PC-9 (cell line): ENCODE data around the gene DYSF. TPM values are rescaled to one million over a fixed set of nuclear protein-coding genes. Genes with fewer than 3 reads are reported as not detected.

Source experiments
- BruUV-seq: library from RNA; stranded (reverse); fragments of 400-500 nt; replicated peaks from 2 replicates; lab custom pipeline; 2021; lab: Mats Ljungman, UMichigan
- CTCF ChIA-PET: fragments of 300-600 bp; sonication (Branson Sonifier 250); formaldehyde crosslinking; loops from one replicate; lab custom pipeline; 2022; ENCODE audit warnings: antibody characterized with exemption; lab: Charles Lee
- POLR2A ChIA-PET: fragments of 300-600 bp; sonication (Branson Sonifier 250); formaldehyde crosslinking; loops from one replicate; lab custom pipeline; 2022; ENCODE audit warnings: antibody characterized with exemption; ENCODE audit not compliant: unreplicated experiment; lab: Charles Lee
- DNase-seq, 2 experiments: peaks; one replicate each; pipeline versions ENCODE4 v3.0.0 to v3.0.0-alpha.2; 2015 to 2022; ENCODE audit warnings: mixed read lengths in 1 of 2
- H2AFZ ChIP-seq: fragments of 200-600 bp; sonication (generic); 2 replicates; pipeline ENCODE4 v1.8.1; 2017; ENCODE audit warnings: antibody characterized with exemption
- H3F3A ChIP-seq: fragments of 200-600 bp; sonication (generic); 2 replicates; pipeline ENCODE4 v1.8.1; 2017; ENCODE audit warnings: antibody characterized with exemption, mild to moderate bottlenecking, low read depth; ENCODE audit not compliant: insufficient read depth
- H3K27ac ChIP-seq: fragments of 200-600 bp; sonication (generic); 2 replicates; pipeline ENCODE4 v1.6.1; 2016; ENCODE audit warnings: mixed run types
- H3K27me3 ChIP-seq: fragments of 200-600 bp; sonication (generic); 2 replicates; pipeline ENCODE4 v1.6.1; 2016; ENCODE audit warnings: low read depth, mixed run types; ENCODE audit not compliant: insufficient read depth
- H3K36me3 ChIP-seq: fragments of 200-600 bp; sonication (generic); 2 replicates; pipeline ENCODE4 v1.6.1; 2016; ENCODE audit warnings: low read depth, mixed run types
- H3K4me1 ChIP-seq: fragments of 200-600 bp; sonication (generic); replicated peaks from 2 replicates; pipeline ENCODE4 v1.6.1; 2016; ENCODE audit warnings: mixed run types; ENCODE audit not compliant: insufficient read depth
- H3K4me2 ChIP-seq: fragments of 200-600 bp; sonication (generic); 2 replicates; pipeline ENCODE4 v1.6.1; 2017; ENCODE audit warnings: mixed run types
- H3K4me3 ChIP-seq: fragments of 200-600 bp; sonication (generic); 2 replicates; pipeline ENCODE4 v1.6.1; 2016; ENCODE audit warnings: mixed run types
- H3K79me2 ChIP-seq: fragments of 200-600 bp; sonication (generic); 2 replicates; pipeline ENCODE4 v1.6.1; 2017; ENCODE audit warnings: low read depth, mixed run types
- H3K9me2 ChIP-seq: fragments of 200-600 bp; sonication (generic); 2 replicates; pipeline ENCODE4 v1.8.1; 2017; ENCODE audit warnings: mild to moderate bottlenecking; ENCODE audit not compliant: insufficient read depth
- H3K9me3 ChIP-seq: fragments of 200-600 bp; sonication (generic); 2 replicates; pipeline ENCODE4 v1.8.1; 2016; ENCODE audit warnings: low read depth; ENCODE audit not compliant: insufficient read depth
- H4K20me1 ChIP-seq: fragments of 200-600 bp; sonication (generic); 2 replicates; pipeline ENCODE4 v1.8.1; 2017; ENCODE audit not compliant: insufficient read depth
- EZH2 ChIP-seq: fragments of 200-600 bp; sonication (generic); IDR thresholded peaks from 2 replicates; pipeline ENCODE4 v1.8.0; 2017; ENCODE audit warnings: antibody characterized with exemption, low read depth
- intact Hi-C: fragments of 100-400 bp; cut with micrococcal nuclease; formaldehyde crosslinking; loops from one replicate; pipeline ENCODE4 v1.10.0; 2022; ENCODE audit not compliant: unreplicated experiment
- total RNA-seq: library from RNA; stranded (reverse); gene quantifications from 2 replicates; pipeline ENCODE4 v1.2.3, GENCODE V29; 2021
- TF ChIP-seq, protein P1 (sequence below): fragments of 200-600 bp; sonication (generic); conservative IDR thresholded peaks from 2 replicates; pipeline ENCODE4 v1.6.1; 2017; ENCODE audit warnings: mixed run types, antibody characterized with exemption, mild to moderate bottlenecking, moderate library complexity

Gene DYSF
- total RNA-seq, 1 experiment from 2014 or later, result 12.2 TPM

DNA sequence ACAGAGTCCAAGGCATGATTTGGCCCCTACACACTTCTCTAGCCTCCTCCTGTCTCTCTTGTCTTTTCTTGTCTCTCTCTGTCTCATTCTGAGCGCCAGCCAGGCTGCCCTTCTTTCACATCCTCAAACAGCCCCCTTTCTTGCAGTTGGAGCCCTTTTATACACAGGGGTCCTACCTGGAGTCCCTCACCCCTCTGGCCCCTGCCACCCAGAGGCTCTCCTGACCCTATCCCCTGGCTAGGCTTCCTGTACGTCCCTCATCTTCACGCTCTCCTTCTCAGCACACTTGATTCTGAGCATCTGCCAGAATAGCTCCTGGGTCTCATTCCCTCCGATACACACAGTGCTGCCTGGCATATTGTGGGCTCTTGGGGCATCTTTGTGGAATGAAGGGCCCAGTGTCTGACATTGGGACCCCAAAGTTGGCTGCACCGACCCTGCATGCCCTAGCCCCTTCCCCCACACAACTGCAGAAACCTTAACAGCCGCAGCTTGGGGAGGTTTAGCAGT lies 261.9 kb downstream of the DYSF start:
- H2AFZ ChIP-seq, result no peak overlapping the region
- no peaks in the 10 kb centered on the region for H4K20me1 ChIP-seq
- TF ChIP-seq, protein P1, sequence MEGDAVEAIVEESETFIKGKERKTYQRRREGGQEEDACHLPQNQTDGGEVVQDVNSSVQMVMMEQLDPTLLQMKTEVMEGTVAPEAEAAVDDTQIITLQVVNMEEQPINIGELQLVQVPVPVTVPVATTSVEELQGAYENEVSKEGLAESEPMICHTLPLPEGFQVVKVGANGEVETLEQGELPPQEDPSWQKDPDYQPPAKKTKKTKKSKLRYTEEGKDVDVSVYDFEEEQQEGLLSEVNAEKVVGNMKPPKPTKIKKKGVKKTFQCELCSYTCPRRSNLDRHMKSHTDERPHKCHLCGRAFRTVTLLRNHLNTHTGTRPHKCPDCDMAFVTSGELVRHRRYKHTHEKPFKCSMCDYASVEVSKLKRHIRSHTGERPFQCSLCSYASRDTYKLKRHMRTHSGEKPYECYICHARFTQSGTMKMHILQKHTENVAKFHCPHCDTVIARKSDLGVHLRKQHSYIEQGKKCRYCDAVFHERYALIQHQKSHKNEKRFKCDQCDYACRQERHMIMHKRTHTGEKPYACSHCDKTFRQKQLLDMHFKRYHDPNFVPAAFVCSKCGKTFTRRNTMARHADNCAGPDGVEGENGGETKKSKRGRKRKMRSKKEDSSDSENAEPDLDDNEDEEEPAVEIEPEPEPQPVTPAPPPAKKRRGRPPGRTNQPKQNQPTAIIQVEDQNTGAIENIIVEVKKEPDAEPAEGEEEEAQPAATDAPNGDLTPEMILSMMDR, result no peak
- no peak for TF ChIP-seq EZH2
- no peaks in the 10 kb centered on the region for H3K79me2 ChIP-seq
- no peaks in the 10 kb centered on the region for H3K9me3 ChIP-seq
- no TSS peak for BruUV-seq
- H3K9me2 ChIP-seq, result no peaks in the 10 kb centered on the region
- no peak overlapping the region for H3K27ac ChIP-seq
- no peaks in the 10 kb centered on the region for H3K27me3 ChIP-seq
- no peaks in the 10 kb centered on the region for H3K36me3 ChIP-seq
- H3F3A ChIP-seq, result 0 out of 2 replicates have a peak, but pooled peaks cover 5% of the 10 kb centered on the region
- no peak overlapping the region for H3K4me2 ChIP-seq
- no peak overlapping the region for H3K4me3 ChIP-seq
- no peak for DNase-seq
- peaks cover 55% of the 10 kb centered on the region for H3K4me1 ChIP-seq
- CTCF ChIA-PET, result no interaction called here
- POLR2A ChIA-PET, result no interaction called here
- intact Hi-C loops, result no loop called here

DNA sequence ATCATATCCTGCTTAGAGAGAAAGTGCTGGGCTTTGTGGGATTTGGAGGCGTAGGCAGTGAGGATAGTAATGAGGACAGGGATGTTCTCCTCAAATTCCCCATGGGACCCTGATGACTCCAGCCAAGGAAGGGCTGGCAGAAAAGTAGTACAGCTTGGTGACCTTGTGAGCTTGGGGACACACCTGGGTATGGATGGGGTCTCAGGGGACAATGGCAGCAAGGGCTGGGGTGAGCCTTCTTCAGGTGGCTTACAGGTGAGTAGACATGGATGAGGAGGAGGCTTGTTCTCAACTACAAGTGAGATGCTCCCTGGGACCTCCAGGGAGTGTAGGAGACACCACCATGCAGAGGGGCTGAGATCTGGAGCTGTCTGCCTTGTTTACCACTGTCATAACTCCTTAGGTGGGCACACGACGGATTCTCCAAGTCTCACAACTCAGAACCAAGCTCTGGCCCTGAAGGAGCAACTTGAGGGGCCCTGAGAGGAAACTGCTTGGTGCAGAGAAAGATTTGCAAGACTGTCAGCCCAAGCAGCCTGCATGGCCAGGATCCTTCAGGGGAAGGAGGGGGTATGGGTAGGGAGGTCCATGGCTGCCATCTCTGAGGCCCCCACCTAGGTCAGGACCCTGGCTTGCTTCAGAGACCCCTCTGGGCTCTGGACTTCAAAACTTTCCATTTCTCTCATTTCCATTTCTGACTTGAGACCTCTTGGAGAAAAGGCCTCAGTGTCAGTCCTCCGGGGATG lies 262.8 kb downstream of the DYSF start:
- peak overlapping the region; percentile 65 for H3K4me2 ChIP-seq
- no peaks in the 10 kb centered on the region for H3K36me3 ChIP-seq
- 0 out of 2 replicates have a peak, but pooled peaks cover 5% of the 10 kb centered on the region for H3F3A ChIP-seq
- H3K27ac ChIP-seq, result no peak overlapping the region
- H2AFZ ChIP-seq, result no peak overlapping the region
- H4K20me1 ChIP-seq, result no peaks in the 10 kb centered on the region
- no peak for DNase-seq
- H3K9me2 ChIP-seq, result no peaks in the 10 kb centered on the region
- no peaks in the 10 kb centered on the region for H3K27me3 ChIP-seq
- TF ChIP-seq, protein P1, result no peak
- TF ChIP-seq EZH2, result no peak
- BruUV-seq, result no TSS peak
- no peaks in the 10 kb centered on the region for H3K79me2 ChIP-seq
- intact Hi-C loops, result no loop called here
- H3K4me1 ChIP-seq, result peaks cover 62% of the 10 kb centered on the region
- H3K9me3 ChIP-seq, result no peaks in the 10 kb centered on the region
- ChIA-PET CTCF (no interaction called here), POLR2A (interaction anchor here (0.6 to 0.7 kb wide), 3 partner anchors 26 to 68 kb away, joined by 5 to 6 read pairs (median 5); no protein-coding TSS in a partner anchor)
- H3K4me3 ChIP-seq, result no peak overlapping the region

DNA sequence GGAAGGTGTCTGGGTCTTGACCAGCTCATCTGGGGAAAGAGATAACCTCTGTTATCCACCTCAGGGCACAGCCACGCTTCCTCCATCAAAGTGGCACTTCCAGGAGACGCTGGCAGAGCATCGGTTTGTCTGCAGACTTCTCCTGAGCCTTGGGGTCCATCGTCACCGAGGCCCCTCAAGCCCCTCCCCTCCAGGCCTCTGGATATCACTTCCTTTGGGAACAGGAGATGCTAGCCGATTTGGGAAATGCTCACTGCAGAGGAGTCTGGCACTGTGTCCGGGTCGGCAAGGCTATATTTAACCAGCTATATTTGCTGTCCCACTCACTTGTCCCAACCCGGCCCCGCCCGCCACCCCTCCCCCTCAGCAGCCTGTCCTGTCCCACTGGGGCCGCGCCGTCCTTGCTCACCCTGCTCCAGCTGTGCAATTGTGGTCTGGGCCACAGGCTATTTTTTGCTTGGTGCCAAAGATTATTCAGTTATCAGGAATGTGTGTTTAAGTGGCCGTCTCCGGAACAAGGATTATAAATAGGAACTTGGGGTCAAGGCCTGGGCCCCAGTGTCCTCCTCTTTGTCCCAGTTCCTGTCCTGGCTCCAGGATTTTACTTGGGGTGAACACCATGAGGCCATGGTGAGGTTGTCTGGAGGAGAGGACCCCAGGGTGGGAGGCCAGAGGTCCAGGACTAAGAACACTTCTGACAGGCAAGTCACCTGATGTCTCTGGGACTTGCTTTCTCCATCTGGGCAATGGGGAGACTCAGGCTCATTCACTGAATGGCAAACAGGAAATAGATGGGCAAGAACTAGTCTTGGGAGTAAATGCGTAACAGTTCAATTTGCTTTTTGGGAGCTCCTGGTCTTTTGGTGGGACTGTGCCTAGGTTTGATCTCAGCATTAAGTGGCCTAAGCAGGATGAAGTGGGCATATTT lies 263.6 kb downstream of the DYSF start:
- Histone ChIP-seq H3K79me2 (no peaks in the 10 kb centered on the region), H3K4me3 (no peak overlapping the region), H3K9me3 (no peaks in the 10 kb centered on the region), H3K4me2 (peak overlapping the region; percentile 65), H3K27ac (peak overlapping the region; percentile 33; the same call in 1 of the 2 replicates), H3K4me1 (peaks cover 62% of the 10 kb centered on the region), H2AFZ (no peak overlapping the region), H3F3A (0 out of 2 replicates have a peak, but pooled peaks cover 5% of the 10 kb centered on the region), H3K9me2 (no peaks in the 10 kb centered on the region), H3K36me3 (no peaks in the 10 kb centered on the region), H3K27me3 (no peaks in the 10 kb centered on the region), H4K20me1 (no peaks in the 10 kb centered on the region)
- peak; percentile 71 to 95 for DNase-seq
- BruUV-seq, result no TSS peak
- ChIA-PET POLR2A (interaction anchor here (0.6 to 0.7 kb wide), 3 partner anchors 25 to 68 kb away, joined by 5 to 6 read pairs (median 5); no protein-coding TSS in a partner anchor), CTCF (interaction anchor here (0.7 kb wide), 1 partner anchor 81 kb away, joined by 13 read pairs; no protein-coding TSS in a partner anchor)
- intact Hi-C loops, result loop anchor here (1.0 kb wide), 2 partner anchors 31 to 422 kb away; no protein-coding TSS in a partner anchor
- TF ChIP-seq, protein P1, result no peak
- TF ChIP-seq EZH2, result no peak
